ENCODE data around the gene NUP43.
"Not testable (repeated sequence)": the region's sequence is repeated elsewhere in the genome, so short reads cannot be mapped to it uniquely, and the experiment has no call there.

NUP43 gene

DNA sequence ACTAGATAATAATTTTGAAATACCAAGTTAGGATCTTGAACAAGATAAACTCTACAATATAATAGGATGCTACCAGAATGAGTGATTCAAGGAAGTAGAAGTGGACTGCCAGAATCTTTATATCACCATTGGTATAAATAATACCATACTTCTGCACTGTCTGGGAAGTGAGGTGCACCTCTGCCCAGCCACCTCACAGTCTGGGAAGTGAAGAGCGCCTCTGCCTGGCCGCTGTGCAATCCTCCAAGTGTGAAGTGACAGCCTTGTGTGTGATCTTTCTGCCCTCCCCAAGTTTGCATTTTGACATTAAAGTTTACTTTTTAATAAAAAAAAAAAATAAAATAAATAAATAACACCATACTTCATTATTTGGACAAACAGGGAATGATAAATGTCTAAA, 47.2 kb downstream of the NUP43 start:
- intact Hi-C loops (cut with micrococcal nuclease), result no loop called here

DNA sequence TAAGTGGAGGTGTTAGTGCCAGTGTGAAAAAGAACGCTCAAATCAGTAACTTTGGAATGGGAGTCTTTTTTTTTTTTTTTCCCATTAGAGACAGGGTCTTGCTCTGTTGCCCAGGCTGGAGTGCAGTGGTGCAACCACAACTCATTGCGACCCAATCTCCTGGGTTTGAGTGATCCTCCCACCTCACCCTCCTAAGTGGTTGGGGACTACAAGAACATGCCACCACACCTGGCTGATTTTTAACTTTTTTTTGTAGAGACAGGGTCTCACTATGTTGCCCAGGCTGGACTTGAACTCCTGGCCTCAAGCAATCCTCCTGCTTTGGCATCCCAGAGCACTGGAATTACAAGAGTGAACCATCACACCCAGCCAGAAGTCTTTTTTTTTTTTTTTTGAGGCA, 48.2 kb downstream of the NUP43 start:
- Mint-ChIP-seq H3K27me3 (no peaks in the 10 kb centered on the region), H3K4me1 (ENCODE audit: low read depth) (no peaks in the 10 kb centered on the region), H3K27ac (no peak overlapping the region), H3K36me3 (ENCODE audit: low read depth) (peaks cover 40% of the 10 kb centered on the region), H3K4me3 (no peak overlapping the region), H3K9me3 (no peaks in the 10 kb centered on the region)
- intact Hi-C loops (cut with micrococcal nuclease), result no loop called here

More for the DNA sequence above, 47.2 kb downstream of the NUP43 start:
- Mint-ChIP-seq H3K4me3 (no peak overlapping the region), H3K27me3 (no peaks in the 10 kb centered on the region), H3K36me3 (ENCODE audit: low read depth) (peaks cover 31% of the 10 kb centered on the region), H3K9me3 (no peaks in the 10 kb centered on the region), H3K4me1 (ENCODE audit: low read depth) (no peaks in the 10 kb centered on the region), H3K27ac (no peak overlapping the region)

DNA sequence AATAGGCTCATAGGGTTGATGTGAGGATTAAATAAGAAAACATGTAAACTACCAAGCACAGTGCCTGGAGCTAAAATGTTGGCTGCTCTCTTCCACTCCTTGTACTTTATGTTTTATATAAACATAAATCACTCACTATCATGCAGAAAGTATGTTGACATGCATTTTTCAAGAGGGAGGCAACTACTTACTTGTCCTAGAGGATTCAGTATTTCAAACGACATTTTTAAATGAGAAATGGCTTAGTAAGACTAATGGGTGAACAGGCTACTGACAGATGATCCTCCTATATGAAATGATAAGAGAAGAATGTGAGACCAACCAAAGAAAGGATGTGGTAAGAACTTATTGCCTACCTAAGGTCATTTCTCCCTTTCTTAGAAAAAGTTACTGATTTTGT, 49.4 kb downstream of the NUP43 start:
- intact Hi-C loops (cut with micrococcal nuclease), result no loop called here
- H3K4me1 Mint-ChIP-seq (ENCODE audit: low read depth), result no peaks in the 10 kb centered on the region
- no peaks in the 10 kb centered on the region for H3K9me3 Mint-ChIP-seq
- no peak overlapping the region for H3K27ac Mint-ChIP-seq
- no peak overlapping the region for H3K4me3 Mint-ChIP-seq
- H3K27me3 Mint-ChIP-seq, result no peaks in the 10 kb centered on the region
- peaks cover 53% of the 10 kb centered on the region for H3K36me3 Mint-ChIP-seq (ENCODE audit: low read depth)

DNA sequence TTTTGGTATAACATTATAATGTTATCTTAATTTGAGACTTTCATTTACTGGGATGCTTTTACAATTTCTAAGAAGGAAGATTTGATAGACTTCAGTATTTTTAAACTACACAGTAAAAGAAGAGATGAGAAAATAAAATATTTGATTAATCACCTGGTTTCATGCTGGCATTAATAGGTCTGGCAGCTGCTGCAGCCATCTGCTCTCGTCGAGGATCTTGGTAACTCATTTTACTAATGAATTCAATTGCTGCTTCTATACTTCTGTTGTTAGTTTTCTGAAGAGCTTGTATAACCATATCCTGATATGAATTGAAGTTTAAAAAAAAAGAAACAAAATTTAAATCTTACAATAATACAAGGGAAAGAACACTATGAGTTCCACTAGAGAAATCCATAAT, 51.4 kb downstream of the NUP43 start:
- Mint-ChIP-seq H3K27ac (no peak overlapping the region), H3K36me3 (ENCODE audit: low read depth) (peaks cover 58% of the 10 kb centered on the region), H3K9me3 (no peaks in the 10 kb centered on the region), H3K4me3 (no peak overlapping the region), H3K4me1 (ENCODE audit: low read depth) (no peaks in the 10 kb centered on the region), H3K27me3 (no peaks in the 10 kb centered on the region)
- intact Hi-C loops (cut with micrococcal nuclease), result no loop called here

DNA sequence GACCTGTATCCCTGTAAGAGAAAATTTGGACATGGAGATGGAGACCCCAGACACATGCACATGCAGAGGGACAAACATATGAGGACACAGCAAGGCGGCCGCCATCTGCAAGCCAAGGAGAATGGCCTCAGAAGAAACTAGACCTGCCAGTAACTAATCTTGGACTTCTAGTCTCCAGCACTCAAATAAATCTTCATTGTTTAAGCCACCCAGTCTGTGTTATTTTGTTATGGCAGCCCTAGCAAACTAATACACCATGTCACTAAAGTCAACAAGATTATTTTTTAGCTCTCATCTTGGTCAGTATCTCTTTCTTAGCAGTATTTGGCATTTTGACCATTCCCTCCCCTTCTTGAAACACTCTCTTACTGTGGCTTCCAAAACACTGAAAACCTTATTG, 55.1 kb downstream of the NUP43 start:
- no peak overlapping the region for H3K27ac Mint-ChIP-seq
- intact Hi-C loops (cut with micrococcal nuclease), result no loop called here
- peaks cover 78% of the 10 kb centered on the region for H3K36me3 Mint-ChIP-seq (ENCODE audit: low read depth)

DNA sequence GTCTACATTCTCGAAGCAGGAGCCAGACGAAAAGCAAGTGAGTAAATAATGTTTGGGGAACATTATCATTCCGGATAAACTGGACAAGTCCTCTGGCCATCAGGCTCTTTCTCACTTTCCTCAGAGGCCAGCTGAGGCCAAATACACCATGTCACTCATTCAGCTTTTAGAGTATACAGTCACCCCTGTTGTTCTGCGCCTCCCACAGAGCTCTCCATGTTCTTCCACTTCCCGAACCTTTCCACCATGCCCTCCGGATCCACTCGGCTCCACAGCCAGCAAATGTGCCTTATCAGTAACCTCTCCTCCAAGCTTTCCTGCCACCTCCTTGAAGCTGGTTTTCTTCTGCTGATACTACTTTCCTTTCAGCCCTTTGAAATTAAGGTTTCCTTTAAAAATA, 60.1 kb downstream of the NUP43 start:
- H3K36me3 Mint-ChIP-seq (ENCODE audit: low read depth), result peaks cover 75% of the 10 kb centered on the region
- H3K4me3 Mint-ChIP-seq, result no peak overlapping the region
- H3K27ac Mint-ChIP-seq, result no peak overlapping the region
- no peaks in the 10 kb centered on the region for H3K9me3 Mint-ChIP-seq
- H3K4me1 Mint-ChIP-seq (ENCODE audit: low read depth), result no peaks in the 10 kb centered on the region
- intact Hi-C loops (cut with micrococcal nuclease), result no loop called here
- no peaks in the 10 kb centered on the region for H3K27me3 Mint-ChIP-seq

More for the DNA sequence above, 55.1 kb downstream of the NUP43 start:
- Mint-ChIP-seq H3K4me3 (no peak overlapping the region), H3K4me1 (ENCODE audit: low read depth) (no peaks in the 10 kb centered on the region), H3K27me3 (no peaks in the 10 kb centered on the region), H3K9me3 (no peaks in the 10 kb centered on the region)

DNA sequence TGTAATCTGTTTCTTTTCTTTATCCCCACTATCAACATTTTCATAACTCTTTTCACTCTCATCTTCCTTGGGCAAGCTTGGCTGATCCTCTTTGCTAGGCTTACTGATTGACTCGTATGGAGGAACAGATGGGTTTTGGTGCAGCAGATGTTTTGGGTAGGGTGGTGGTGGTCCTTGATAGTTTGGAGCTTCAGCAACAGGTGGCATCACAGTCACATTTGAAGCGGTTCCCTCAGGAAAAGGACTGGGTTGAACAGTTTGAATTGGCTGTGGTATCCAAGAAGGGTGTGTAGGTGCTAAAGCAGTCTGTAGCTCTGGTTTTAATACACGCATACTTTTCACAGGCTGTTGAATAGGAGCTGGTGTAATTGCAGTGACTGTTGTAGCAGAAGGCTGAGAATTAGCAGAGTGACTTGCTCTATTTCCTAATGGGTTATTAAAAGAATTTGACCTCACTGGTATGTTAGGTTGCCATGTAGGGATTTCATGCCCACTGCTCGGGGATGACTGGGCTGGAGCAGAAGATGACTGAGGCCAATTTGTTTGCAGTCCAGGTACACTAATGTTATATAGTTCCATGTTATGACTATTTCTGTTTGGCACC, 63.0 kb downstream of the NUP43 start:
- Mint-ChIP-seq H3K9me3 (no peaks in the 10 kb centered on the region), H3K36me3 (ENCODE audit: low read depth) (peaks cover 62% of the 10 kb centered on the region), H3K4me3 (no peak overlapping the region), H3K27ac (no peak overlapping the region), H3K27me3 (no peaks in the 10 kb centered on the region), H3K4me1 (ENCODE audit: low read depth) (no peaks in the 10 kb centered on the region)
- intact Hi-C loops (cut with micrococcal nuclease), result no loop called here

DNA sequence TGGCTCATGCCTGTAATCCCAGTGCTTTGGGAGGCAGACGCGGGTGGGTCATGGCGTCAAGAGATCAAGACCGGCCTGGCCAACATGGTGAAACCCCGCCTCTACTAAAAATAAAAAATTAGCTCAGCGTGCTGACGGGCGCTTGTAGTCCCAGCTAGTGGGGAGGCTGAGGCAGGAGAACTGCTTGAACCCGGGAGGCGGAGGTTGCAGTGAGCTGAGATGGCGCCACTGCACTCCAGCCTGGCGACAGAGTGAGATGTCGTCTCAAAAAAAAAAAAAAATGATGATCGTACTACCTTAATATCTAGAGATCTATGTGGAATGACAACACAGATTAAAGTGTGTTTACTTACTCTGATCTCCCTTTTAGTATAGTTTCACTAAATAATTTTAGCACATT, 64.5 kb downstream of the NUP43 start:
- H3K27ac Mint-ChIP-seq, result not testable (repeated sequence)

DNA sequence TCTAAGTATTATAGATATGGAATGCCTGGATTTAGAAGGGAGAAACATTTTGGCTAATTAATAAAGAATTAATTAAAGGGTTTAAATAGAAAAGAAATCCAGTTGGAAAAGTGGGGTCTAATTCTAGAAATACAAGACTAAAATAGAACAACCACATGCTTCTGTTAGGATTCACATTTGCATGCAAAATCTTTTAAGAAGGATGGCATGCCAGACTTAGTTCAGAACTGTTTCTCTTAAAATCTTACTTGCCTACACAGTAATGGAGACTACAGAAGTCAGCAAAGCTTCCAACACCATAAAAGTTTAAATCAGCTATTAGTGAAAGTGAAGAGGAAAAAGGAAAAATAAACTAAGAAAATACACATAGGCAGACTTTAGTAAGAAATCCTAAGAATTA, 65.1 kb downstream of the NUP43 start:
- H3K4me3 Mint-ChIP-seq, result no peak overlapping the region
- intact Hi-C loops (cut with micrococcal nuclease), result no loop called here
- no peaks in the 10 kb centered on the region for H3K9me3 Mint-ChIP-seq
- H3K36me3 Mint-ChIP-seq (ENCODE audit: low read depth), result peaks cover 62% of the 10 kb centered on the region
- H3K4me1 Mint-ChIP-seq (ENCODE audit: low read depth), result no peaks in the 10 kb centered on the region
- H3K27me3 Mint-ChIP-seq, result no peaks in the 10 kb centered on the region
- no peak overlapping the region for H3K27ac Mint-ChIP-seq

More for the DNA sequence above, 64.5 kb downstream of the NUP43 start:
- intact Hi-C loops (cut with micrococcal nuclease); H3K4me1 Mint-ChIP-seq (ENCODE audit: low read depth); H3K4me3 Mint-ChIP-seq; H3K9me3 Mint-ChIP-seq; H3K27me3 Mint-ChIP-seq: not testable (repeated sequence)
- peaks cover 62% of the 10 kb centered on the region for H3K36me3 Mint-ChIP-seq (ENCODE audit: low read depth)

DNA sequence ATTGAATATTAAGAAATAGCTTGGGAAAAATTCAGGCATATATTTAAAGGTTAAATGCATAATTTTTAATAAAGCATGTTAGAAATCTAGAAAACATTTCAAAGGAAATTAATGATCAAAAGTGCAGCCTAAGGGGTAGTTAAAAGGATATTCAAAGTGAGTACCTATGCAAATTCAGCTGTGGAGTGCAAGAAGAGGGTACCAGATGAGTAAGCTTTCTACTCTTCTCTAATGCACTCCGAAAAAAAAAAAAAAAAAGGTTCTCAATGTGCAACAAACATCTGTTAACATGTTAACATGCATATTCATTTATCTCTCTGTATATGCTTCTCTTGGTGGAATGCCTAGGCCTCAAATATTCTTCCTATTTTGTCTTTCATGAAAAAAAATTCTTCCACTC, 65.8 kb downstream of the NUP43 start:
- intact Hi-C loops (cut with micrococcal nuclease), result no loop called here
- Mint-ChIP-seq H3K4me3 (no peak overlapping the region), H3K4me1 (ENCODE audit: low read depth) (no peaks in the 10 kb centered on the region), H3K36me3 (ENCODE audit: low read depth) (peaks cover 65% of the 10 kb centered on the region), H3K9me3 (no peaks in the 10 kb centered on the region), H3K27me3 (no peaks in the 10 kb centered on the region), H3K27ac (no peak overlapping the region)
